IMR-90 (cell line): ENCODE results near the gene SLC6A17. TPM values are rescaled to one million over a fixed set of nuclear protein-coding genes. Genes with fewer than 3 reads are reported as not detected.

Experiments
- ATAC-seq: fragments of 200-7000 bp; cut with Tn5 transposase; 2 replicates; pipeline ENCODE4 v1.9.1; 2020; ENCODE audit warnings: low read depth, mild to moderate bottlenecking, moderate library complexity
- BruUV-seq: library from RNA; stranded (reverse); fragments of 400-500 nt; replicated peaks from 2 replicates; lab custom pipeline; 2021; lab: Mats Ljungman, UMichigan
- CTCF ChIA-PET: fragments of 300-600 bp; formaldehyde crosslinking; extraction: SDS; loops from one replicate; lab custom pipeline; 2021; ENCODE audit warnings: antibody characterized with exemption; lab: Yijun Ruan, JAX
- POLR2A ChIA-PET: fragments of 300-600 bp; sonication (Branson Sonifier 250); formaldehyde crosslinking; loops from one replicate; lab custom pipeline; 2022; ENCODE audit warnings: antibody characterized with exemption; ENCODE audit not compliant: unreplicated experiment; lab: Charles Lee
- DNase-seq: peaks from one replicate; pipeline ENCODE4 v3.0.0; 2013
- H2AFZ ChIP-seq: replicated peaks from 2 replicates; pipeline ENCODE3; 2013; ENCODE audit warnings: low read length, mild to moderate bottlenecking; ENCODE audit not compliant: poor library complexity
- H2AK5ac ChIP-seq: 2 replicates; pipeline ENCODE4 v1.6.1; 2013; ENCODE audit warnings: low read depth, low read length, inconsistent platforms
- H2AK9ac ChIP-seq: replicated peaks from 2 replicates; pipeline ENCODE3; 2013; ENCODE audit warnings: mild to moderate bottlenecking, low read depth, low read length, moderate library complexity; ENCODE audit not compliant: poor library complexity
- H2BK120ac ChIP-seq: 2 replicates; pipeline ENCODE4 v1.6.1; 2013; ENCODE audit warnings: low read depth, low read length, inconsistent platforms
- H2BK15ac ChIP-seq: 3 replicates; pipeline ENCODE4 v1.6.1; 2013; ENCODE audit warnings: low read depth, low read length, inconsistent platforms
- H2BK20ac ChIP-seq: 2 replicates; pipeline ENCODE4 v1.6.1; 2013; ENCODE audit warnings: low read depth, mild to moderate bottlenecking, inconsistent platforms, low read length, moderate library complexity
- H2BK5ac ChIP-seq: 2 replicates; pipeline ENCODE4 v1.6.1; 2013; ENCODE audit warnings: mild to moderate bottlenecking, low read depth, low read length, inconsistent platforms; ENCODE audit not compliant: poor library complexity, severe bottlenecking
- H3K14ac ChIP-seq: replicated peaks from 2 replicates; pipeline ENCODE4 v1.6.1; 2013; ENCODE audit warnings: low read depth, low read length, inconsistent platforms
- H3K18ac ChIP-seq: 2 replicates; pipeline ENCODE4 v1.6.1; 2013; ENCODE audit warnings: low read depth, low read length, control low read depth
- H3K23ac ChIP-seq: 2 replicates; pipeline ENCODE4 v1.6.1; 2013; ENCODE audit warnings: low read depth, low read length, inconsistent platforms
- H3K27ac ChIP-seq: 2 replicates; pipeline ENCODE4 v1.5.1; 2013; ENCODE audit warnings: mild to moderate bottlenecking, control low read depth, low read length; ENCODE audit not compliant: insufficient read depth
- H3K27me3 ChIP-seq: 2 replicates; pipeline ENCODE4 v1.6.1; 2013; ENCODE audit warnings: low read length; ENCODE audit not compliant: control insufficient read depth, insufficient read depth
- H3K36me3 ChIP-seq: 2 replicates; pipeline ENCODE4 v1.6.1; 2013; ENCODE audit warnings: low read length, mixed read lengths; ENCODE audit not compliant: control insufficient read depth, insufficient read depth
- H3K4ac ChIP-seq: 2 replicates; pipeline ENCODE4 v1.6.1; 2013; ENCODE audit warnings: low read depth, low read length, inconsistent platforms
- H3K4me1 ChIP-seq: 2 replicates; pipeline ENCODE4 v1.6.1; 2013; ENCODE audit warnings: low read length, mixed read lengths; ENCODE audit not compliant: control insufficient read depth, insufficient read depth
- H3K4me2 ChIP-seq: 2 replicates; pipeline ENCODE4 v1.6.1; 2013; ENCODE audit warnings: low read depth, mild to moderate bottlenecking, control low read depth, low read length, moderate library complexity
- H3K4me3 ChIP-seq: 2 replicates; pipeline ENCODE4 v1.5.1; 2013; ENCODE audit warnings: low read depth, mild to moderate bottlenecking, control low read depth, low read length, moderate library complexity; ENCODE audit not compliant: insufficient read depth
- H3K56ac ChIP-seq: 2 replicates; pipeline ENCODE4 v1.6.1; 2013; ENCODE audit warnings: low read length, inconsistent platforms; ENCODE audit not compliant: insufficient read depth; ENCODE audit errors: extremely low read depth
- H3K79me1 ChIP-seq, 2 experiments: 2 replicates each; pipeline ENCODE4 v1.6.1; 2013; ENCODE audit warnings: low read length in 2 of 2, inconsistent platforms in 1 of 2, low read depth in 1 of 2
- H3K9ac ChIP-seq: 2 replicates; pipeline ENCODE4 v1.6.1; 2013; ENCODE audit warnings: low read depth, low read length, control low read depth
- H3K9me1 ChIP-seq: 2 replicates; pipeline ENCODE4 v1.6.1; 2013; ENCODE audit warnings: low read length, inconsistent platforms; ENCODE audit not compliant: insufficient read depth
- H3K9me3 ChIP-seq: 2 replicates; pipeline ENCODE4 v1.6.1; 2013; ENCODE audit warnings: low read length; ENCODE audit not compliant: control insufficient read depth, insufficient read depth
- H4K20me1 ChIP-seq: 2 replicates; pipeline ENCODE4 v1.6.1; 2013; ENCODE audit warnings: low read length, inconsistent platforms; ENCODE audit not compliant: insufficient read depth
- H4K5ac ChIP-seq: 2 replicates; pipeline ENCODE4 v1.6.1; 2013; ENCODE audit warnings: mild to moderate bottlenecking, low read depth, low read length, control low read depth
- H4K8ac ChIP-seq, 2 experiments: 2 replicates each; pipeline ENCODE4 v1.6.1; 2013; ENCODE audit warnings: low read depth in 2 of 2, low read length in 2 of 2, control low read depth in 1 of 2, inconsistent platforms in 1 of 2
- H4K91ac ChIP-seq: 2 replicates; pipeline ENCODE4 v1.6.1; 2013; ENCODE audit warnings: low read depth, low read length, inconsistent platforms; ENCODE audit not compliant: insufficient read depth
- BHLHE40 ChIP-seq: fragments of 150-350 bp; IDR thresholded peaks from 2 replicates; pipeline ENCODE4 v1.6.1; 2016; ENCODE audit warnings: mild to moderate bottlenecking, low read depth, low read length
- CHD1 ChIP-seq: IDR thresholded peaks from 2 replicates; pipeline ENCODE4 v1.6.1; 2012; ENCODE audit warnings: low read depth, low read length, improper control_type of control experiment
- CTCF ChIP-seq: conservative IDR thresholded peaks from 2 replicates; pipeline ENCODE4 v1.5.1; 2012; ENCODE audit warnings: mild to moderate bottlenecking, low read depth, low read length, improper control_type of control experiment
- ELK1 ChIP-seq: fragments of 150-350 bp; IDR thresholded peaks from 2 replicates; pipeline ENCODE4 v1.6.1; 2016; ENCODE audit warnings: low read depth, mild to moderate bottlenecking, low read length, moderate library complexity, borderline replicate concordance
- FOS ChIP-seq: fragments of 150-350 bp; IDR thresholded peaks from 2 replicates; pipeline ENCODE4 v1.6.1; 2016; ENCODE audit warnings: low read depth, low read length
- MAFK ChIP-seq: IDR thresholded peaks from 2 replicates; pipeline ENCODE4 v1.6.1; 2012; ENCODE audit warnings: low read depth, low read length, improper control_type of control experiment
- MAZ ChIP-seq: IDR thresholded peaks from 2 replicates; pipeline ENCODE4 v1.6.1; 2012; ENCODE audit warnings: low read depth, mild to moderate bottlenecking, low read length, improper control_type of control experiment, moderate library complexity, borderline replicate concordance
- MXI1 ChIP-seq: IDR thresholded peaks from 2 replicates; pipeline ENCODE4 v1.6.1; 2012; ENCODE audit warnings: low read depth, mild to moderate bottlenecking, low read length, moderate library complexity, borderline replicate concordance
- NFE2L2 ChIP-seq: fragments of 150-350 bp; IDR thresholded peaks from 2 replicates; pipeline ENCODE4 v1.6.1; 2016; ENCODE audit warnings: low read depth, mild to moderate bottlenecking, low read length
- POLR2A ChIP-seq: IDR thresholded peaks from 2 replicates; pipeline ENCODE4 v1.6.1; 2012; ENCODE audit warnings: mild to moderate bottlenecking, low read depth, low read length
- RAD21 ChIP-seq: IDR thresholded peaks from 2 replicates; pipeline ENCODE4 v1.6.1; 2012; ENCODE audit warnings: low read length, improper control_type of control experiment
- RFX5 ChIP-seq: IDR thresholded peaks from 2 replicates; pipeline ENCODE4 v1.8.0; 2012; ENCODE audit warnings: low read depth, mild to moderate bottlenecking, low read length, moderate library complexity
- SMC3 ChIP-seq: fragments of 150-350 bp; IDR thresholded peaks from 2 replicates; pipeline ENCODE4 v1.6.1; 2016; ENCODE audit warnings: low read depth, mild to moderate bottlenecking, antibody characterized with exemption, low read length, moderate library complexity
- USF2 ChIP-seq: fragments of 150-350 bp; IDR thresholded peaks from 2 replicates; pipeline ENCODE4 v1.6.1; 2017; ENCODE audit warnings: mild to moderate bottlenecking, antibody characterized with exemption, low read length, low read depth
- WGBS, 2 experiments: methylation state at CpG; one replicate each; pipeline versions ENCODE4 v1.1.5 to v1.1.7; 2013; ENCODE audit warnings: missing lambda C conversion rate in 2 of 2; ENCODE audit not compliant: insufficient read length in 1 of 2; ENCODE audit errors: extremely low coverage in 2 of 2; 5-methylcytosine and 5-hydroxymethylcytosine counted together
- dilution Hi-C: fragments of 300-500 bp; cut with HindIII; formaldehyde crosslinking; loops from one replicate; pipeline ENCODE4 v1.14.3; 2018; ENCODE audit warnings: low sequenced_read_pairs; ENCODE audit not compliant: unreplicated experiment
- in situ Hi-C: fragments of 300-500 bp; cut with MboI; formaldehyde crosslinking; loops from 3 replicates; pipeline ENCODE4 v1.14.3; 2019; ENCODE audit warnings: low sequenced_read_pairs, inconsistent platforms, mixed read lengths
- intact Hi-C: fragments of 100-400 bp; cut with micrococcal nuclease; formaldehyde crosslinking; loops from 2 replicates; pipeline ENCODE4 v1.10.0; 2022
- polyA plus RNA-seq, 3 experiments: library from polyadenylated mRNA; depleted of rRNA; stranded (reverse); fragments of >200 nt; gene quantifications; 2 replicates each; pipeline ENCODE4 v1.2.3, GENCODE V29; 2012; ENCODE audit warnings: low replicate concordance in 1 of 3
- total RNA-seq: library from RNA; depleted of rRNA; stranded (reverse); fragments of >200 nt; gene quantifications from 2 replicates; pipeline ENCODE4 v1.2.3, GENCODE V29; 2012

SLC6A17 gene
- total and polyA plus RNA-seq, 2 of the 4 experiments (the other 2 are of a cell fraction): 0.54 to 0.82 TPM

- ATAC-seq (no peak), DNase-seq (no peak)
- no TSS peak for BruUV-seq
- Histone ChIP-seq H4K5ac (no peak overlapping the region), H3K9ac (no peak overlapping the region), H2AFZ (no peak overlapping the region), H2AK5ac (no peak overlapping the region), H2BK20ac (no peak overlapping the region), H3K14ac (no peak overlapping the region), H3K4me2 (no peak overlapping the region), H3K9me1 (no peaks in the 10 kb centered on the region), H3K56ac (no peak overlapping the region), H3K27ac (no peak overlapping the region), H2AK9ac (no peak overlapping the region), H3K27me3 (peaks cover 64% of the 10 kb centered on the region), H4K91ac (no peak overlapping the region), H2BK5ac (no peak overlapping the region), H2BK15ac (no peak overlapping the region), H3K4me1 (no peaks in the 10 kb centered on the region), H2BK120ac (no peak overlapping the region), H4K20me1 (no peaks in the 10 kb centered on the region), H3K36me3 (no peaks in the 10 kb centered on the region), H3K4ac (no peak overlapping the region), H3K79me1 (no peaks in the 10 kb centered on the region), H3K4me3 (no peak overlapping the region), H3K9me3 (peaks cover 7% of the 10 kb centered on the region), H3K23ac (no peak overlapping the region), H3K18ac (no peak overlapping the region), H4K8ac (no peak overlapping the region)
- dilution Hi-C loops (no loop called here), intact Hi-C loops (no loop called here), in situ Hi-C loops (no loop called here)
- ChIA-PET POLR2A (no interaction called here), CTCF (no interaction called here)
- WGBS, 2 experiments: 67% methylated on average over 3 of the region's 7 CpGs; no CpG with 5 or more reads in 1 of the 2 experiments
- TF ChIP-seq USF2 (no peak), SMC3 (no peak), ELK1 (no peak), MXI1 (no peak), CHD1 (no peak), BHLHE40 (no peak), NFE2L2 (no peak), FOS (no peak), RFX5 (no peak), MAFK (no peak), CTCF (no peak), POLR2A (no peak), RAD21 (no peak), MAZ (no peak)
Observed at GRCh38 chr1:110130989-110131388, 19.3 kb upstream of the SLC6A17 start.
